Type B pancreatic cell (in vitro differentiated cells): ENCODE data around the gene CMSS1. TPM values are rescaled to one million over a fixed set of nuclear protein-coding genes. Genes with fewer than 3 reads are reported as not detected.

Experiments used
- DNase-seq: peaks from one replicate; pipeline ENCODE4 v3.0.0; 2021; ENCODE audit warnings: mixed read lengths; ENCODE audit not compliant: unreplicated experiment; ENCODE audit errors: extremely low spot score
- H3K27ac Mint-ChIP-seq: 2 replicates; pipeline ENCODE4 v1.8.0; 2021; ENCODE audit warnings: mild to moderate bottlenecking, mixed read lengths
- H3K27me3 Mint-ChIP-seq: 2 replicates; pipeline ENCODE4 v1.8.0; 2021; ENCODE audit warnings: mixed read lengths
- H3K36me3 Mint-ChIP-seq: 2 replicates; pipeline ENCODE4 v1.8.0; 2021; ENCODE audit warnings: mixed read lengths
- H3K4me1 Mint-ChIP-seq: one replicate; pipeline ENCODE4 v1.8.0; 2021; ENCODE audit warnings: mixed read lengths; ENCODE audit not compliant: unreplicated experiment
- H3K4me3 Mint-ChIP-seq: 2 replicates; pipeline ENCODE4 v1.8.0; 2021; ENCODE audit warnings: mild to moderate bottlenecking, mixed read lengths
- H3K9me3 Mint-ChIP-seq: 2 replicates; pipeline ENCODE4 v1.8.0; 2021; ENCODE audit warnings: mixed read lengths
- total RNA-seq: library from RNA; stranded (reverse); gene quantifications from 2 replicates; pipeline ENCODE4 v1.2.1, GENCODE V29; 2021; ENCODE audit warnings: low replicate concordance
- TF ChIP-seq, protein P1 (sequence below): fragments of 200-600 bp; sonication (generic); conservative IDR thresholded peaks from 2 replicates; pipeline ENCODE4 v1.5.0; 2021; ENCODE audit warnings: antibody characterized with exemption, mild to moderate bottlenecking

Gene CMSS1
- total RNA-seq, 1 donor from 2014 or later: 34.1 TPM

DNA sequence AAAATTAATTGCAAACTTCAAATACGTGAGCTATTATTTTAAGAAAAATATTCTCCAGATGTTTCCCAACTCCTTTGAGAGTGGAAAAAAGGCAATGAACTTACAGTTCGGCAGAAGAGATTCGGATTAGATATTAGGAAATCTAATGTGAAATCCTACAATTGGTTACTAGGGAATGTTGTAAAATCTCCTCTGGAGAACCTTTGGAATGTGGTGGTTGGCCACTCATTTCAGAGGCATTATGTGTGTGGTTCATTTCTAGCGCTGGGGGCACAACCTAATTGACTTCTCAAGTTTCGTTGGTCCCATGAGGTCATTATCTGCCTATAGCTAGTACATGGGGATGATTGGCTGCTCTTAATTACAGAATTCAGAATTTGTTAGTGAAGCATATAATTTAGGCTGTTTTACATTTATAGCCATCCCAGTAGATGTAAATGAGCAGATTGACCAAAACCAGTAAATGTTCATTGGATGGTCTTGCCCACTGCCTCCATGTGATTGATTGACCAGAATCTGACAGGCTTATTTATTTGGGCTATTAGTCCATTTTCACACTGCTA is 34.6 kb upstream of the CMSS1 start:
- H3K27ac Mint-ChIP-seq: no peak overlapping the region
- DNase-seq: no peak
- H3K9me3 Mint-ChIP-seq: no peaks in the 10 kb centered on the region
- TF ChIP-seq, protein P1, sequence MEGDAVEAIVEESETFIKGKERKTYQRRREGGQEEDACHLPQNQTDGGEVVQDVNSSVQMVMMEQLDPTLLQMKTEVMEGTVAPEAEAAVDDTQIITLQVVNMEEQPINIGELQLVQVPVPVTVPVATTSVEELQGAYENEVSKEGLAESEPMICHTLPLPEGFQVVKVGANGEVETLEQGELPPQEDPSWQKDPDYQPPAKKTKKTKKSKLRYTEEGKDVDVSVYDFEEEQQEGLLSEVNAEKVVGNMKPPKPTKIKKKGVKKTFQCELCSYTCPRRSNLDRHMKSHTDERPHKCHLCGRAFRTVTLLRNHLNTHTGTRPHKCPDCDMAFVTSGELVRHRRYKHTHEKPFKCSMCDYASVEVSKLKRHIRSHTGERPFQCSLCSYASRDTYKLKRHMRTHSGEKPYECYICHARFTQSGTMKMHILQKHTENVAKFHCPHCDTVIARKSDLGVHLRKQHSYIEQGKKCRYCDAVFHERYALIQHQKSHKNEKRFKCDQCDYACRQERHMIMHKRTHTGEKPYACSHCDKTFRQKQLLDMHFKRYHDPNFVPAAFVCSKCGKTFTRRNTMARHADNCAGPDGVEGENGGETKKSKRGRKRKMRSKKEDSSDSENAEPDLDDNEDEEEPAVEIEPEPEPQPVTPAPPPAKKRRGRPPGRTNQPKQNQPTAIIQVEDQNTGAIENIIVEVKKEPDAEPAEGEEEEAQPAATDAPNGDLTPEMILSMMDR: no peak
- H3K4me3 Mint-ChIP-seq: no peak overlapping the region
- H3K36me3 Mint-ChIP-seq: no peaks in the 10 kb centered on the region
- H3K4me1 Mint-ChIP-seq: no peaks in the 10 kb centered on the region
- peaks cover 20% of the 10 kb centered on the region for H3K27me3 Mint-ChIP-seq

- Mint-ChIP-seq H3K36me3 (no peaks in the 10 kb centered on the region), H3K27ac (no peak overlapping the region), H3K4me3 (no peak overlapping the region), H3K9me3 (no peaks in the 10 kb centered on the region), H3K27me3 (peaks cover 15% of the 10 kb centered on the region), H3K4me1 (no peaks in the 10 kb centered on the region)
- no peak for DNase-seq
- TF ChIP-seq, protein P1: peak; percentile 79
Measured at GRCh38 chr3:99789011-99789721, 28.5 kb upstream of the CMSS1 start.

- Mint-ChIP-seq H3K9me3 (no peaks in the 10 kb centered on the region), H3K4me1 (no peaks in the 10 kb centered on the region), H3K36me3 (no peaks in the 10 kb centered on the region), H3K4me3 (no peak overlapping the region), H3K27me3 (peaks cover 4% of the 10 kb centered on the region), H3K27ac (no peak overlapping the region)
- TF ChIP-seq, protein P1: no peak
- DNase-seq: no peak
Measured at GRCh38 chr3:99794485-99794884, 23.2 kb upstream of the CMSS1 start.

GRCh38 chr3:99795573-99795972 is 22.1 kb upstream of the CMSS1 start:
- Mint-ChIP-seq H3K9me3 (no peaks in the 10 kb centered on the region), H3K4me3 (no peak overlapping the region), H3K36me3 (no peaks in the 10 kb centered on the region), H3K4me1 (no peaks in the 10 kb centered on the region), H3K27ac (no peak overlapping the region), H3K27me3 (peaks cover 1% of the 10 kb centered on the region)
- DNase-seq: no peak
- TF ChIP-seq, protein P1: no peak

DNA sequence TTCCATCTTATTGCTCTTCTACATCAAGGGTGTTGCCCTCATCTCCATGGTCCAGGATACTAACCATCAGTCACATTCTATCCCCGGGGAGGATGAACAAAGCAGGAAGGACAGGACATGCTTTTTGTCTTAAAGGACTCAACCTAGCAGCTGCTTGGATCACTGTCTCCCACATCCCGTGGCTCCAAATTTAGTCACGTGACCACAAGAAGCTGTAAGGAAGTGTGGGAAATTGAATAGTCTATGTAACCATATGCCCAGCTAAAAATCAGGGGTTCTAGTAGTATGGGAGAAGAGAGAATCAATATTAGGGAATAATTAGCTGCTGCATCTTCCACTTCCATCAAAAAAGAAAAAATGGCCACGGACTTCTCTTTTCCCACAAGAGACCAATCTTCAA is 18.2 kb upstream of the CMSS1 start:
- H3K4me3 Mint-ChIP-seq: no peak overlapping the region
- DNase-seq: no peak
- no peak overlapping the region for H3K27ac Mint-ChIP-seq
- TF ChIP-seq, protein P1: no peak
- H3K9me3 Mint-ChIP-seq: no peaks in the 10 kb centered on the region
- H3K36me3 Mint-ChIP-seq: no peaks in the 10 kb centered on the region
- H3K4me1 Mint-ChIP-seq: no peaks in the 10 kb centered on the region
- no peaks in the 10 kb centered on the region for H3K27me3 Mint-ChIP-seq
